Measurements from ENCODE around the gene CASK. TPM values are rescaled to one million over a fixed set of nuclear protein-coding genes. Genes with fewer than 3 reads are reported as not detected.

The CASK gene
- total RNA-seq, 1 experiment from 2014 or later: 29.4 TPM

DNA sequence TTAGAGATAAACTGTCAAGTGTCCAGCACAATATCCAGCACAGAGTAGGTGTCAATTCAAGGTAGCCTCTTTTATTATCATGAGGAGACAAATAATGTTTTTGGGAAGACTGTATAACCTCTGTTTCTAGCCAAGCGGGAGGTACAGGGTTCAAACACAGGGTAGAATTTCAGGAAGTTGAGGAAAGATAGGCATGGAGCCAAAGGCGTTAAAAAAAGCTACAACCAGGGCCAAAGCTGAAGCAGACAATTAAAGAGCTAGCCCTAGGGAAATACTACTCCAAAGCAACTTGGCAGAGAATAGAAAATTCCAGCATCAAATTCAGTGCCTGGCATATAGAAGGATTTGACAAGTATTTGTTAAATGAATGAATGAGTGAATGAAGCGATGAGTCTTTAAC is 40.0 kb upstream of the CASK start:
- DNase-seq: no peak
- intact Hi-C loops (cut with micrococcal nuclease; ENCODE audit: unreplicated experiment): no loop called here
- Histone ChIP-seq H3K79me2 (ENCODE audit: low read depth) (no peaks in the 10 kb centered on the region), H3F3A (ENCODE audit: insufficient read depth, low read depth) (no peaks in the 10 kb centered on the region), H3K9me3 (ENCODE audit: insufficient read depth, low read depth) (no peaks in the 10 kb centered on the region), H3K4me1 (replicated peaks; ENCODE audit: insufficient read depth) (no peaks in the 10 kb centered on the region), H3K4me3 (no peak overlapping the region), H3K9me2 (ENCODE audit: insufficient read depth) (no peaks in the 10 kb centered on the region), H3K4me2 (no peak overlapping the region), H2AFZ (no peak overlapping the region), H4K20me1 (ENCODE audit: insufficient read depth) (no peaks in the 10 kb centered on the region), H3K27ac (no peak overlapping the region), H3K36me3 (ENCODE audit: low read depth) (no peaks in the 10 kb centered on the region), H3K27me3 (ENCODE audit: insufficient read depth, low read depth) (no peaks in the 10 kb centered on the region)
- ChIA-PET CTCF (no interaction called here), POLR2A (ENCODE audit: unreplicated experiment) (no interaction called here)
- BruUV-seq (replicated peaks): no TSS peak
- TF ChIP-seq, protein P1, sequence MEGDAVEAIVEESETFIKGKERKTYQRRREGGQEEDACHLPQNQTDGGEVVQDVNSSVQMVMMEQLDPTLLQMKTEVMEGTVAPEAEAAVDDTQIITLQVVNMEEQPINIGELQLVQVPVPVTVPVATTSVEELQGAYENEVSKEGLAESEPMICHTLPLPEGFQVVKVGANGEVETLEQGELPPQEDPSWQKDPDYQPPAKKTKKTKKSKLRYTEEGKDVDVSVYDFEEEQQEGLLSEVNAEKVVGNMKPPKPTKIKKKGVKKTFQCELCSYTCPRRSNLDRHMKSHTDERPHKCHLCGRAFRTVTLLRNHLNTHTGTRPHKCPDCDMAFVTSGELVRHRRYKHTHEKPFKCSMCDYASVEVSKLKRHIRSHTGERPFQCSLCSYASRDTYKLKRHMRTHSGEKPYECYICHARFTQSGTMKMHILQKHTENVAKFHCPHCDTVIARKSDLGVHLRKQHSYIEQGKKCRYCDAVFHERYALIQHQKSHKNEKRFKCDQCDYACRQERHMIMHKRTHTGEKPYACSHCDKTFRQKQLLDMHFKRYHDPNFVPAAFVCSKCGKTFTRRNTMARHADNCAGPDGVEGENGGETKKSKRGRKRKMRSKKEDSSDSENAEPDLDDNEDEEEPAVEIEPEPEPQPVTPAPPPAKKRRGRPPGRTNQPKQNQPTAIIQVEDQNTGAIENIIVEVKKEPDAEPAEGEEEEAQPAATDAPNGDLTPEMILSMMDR (conservative IDR thresholded peaks at IDR 0.05): no peak
- TF ChIP-seq EZH2 (IDR thresholded peaks at IDR 0.05; ENCODE audit: low read depth): no peak

DNA sequence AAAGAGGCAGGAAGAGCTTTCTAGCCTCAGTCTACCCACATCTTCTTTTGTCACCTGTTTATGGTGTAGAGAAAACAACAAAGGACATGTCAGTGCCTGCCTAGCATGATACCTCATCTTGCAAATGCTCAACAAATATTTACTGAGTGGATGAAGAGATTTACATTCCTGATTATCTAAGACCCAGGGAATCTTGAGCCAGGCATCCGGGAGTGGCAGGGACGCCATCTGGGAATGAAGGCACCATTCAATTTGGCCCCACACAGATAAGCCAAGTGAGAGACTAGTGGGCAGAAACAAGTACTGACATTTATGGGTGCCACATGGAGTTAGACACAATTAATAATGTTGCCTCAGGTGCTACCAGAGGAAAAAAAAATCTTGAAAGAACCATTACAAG is 36.8 kb upstream of the CASK start:
- TF ChIP-seq EZH2 (IDR thresholded peaks at IDR 0.05; ENCODE audit: low read depth): no peak
- TF ChIP-seq, protein P1 (conservative IDR thresholded peaks at IDR 0.05): no peak
- no peaks in the 10 kb centered on the region for H3K9me3 ChIP-seq (ENCODE audit: insufficient read depth, low read depth)
- no peak overlapping the region for H3K4me2 ChIP-seq
- intact Hi-C loops (cut with micrococcal nuclease; ENCODE audit: unreplicated experiment): no loop called here
- no peaks in the 10 kb centered on the region for H3K27me3 ChIP-seq (ENCODE audit: insufficient read depth, low read depth)
- H3K27ac ChIP-seq: no peak overlapping the region
- H2AFZ ChIP-seq: no peak overlapping the region
- H3K79me2 ChIP-seq (ENCODE audit: low read depth): no peaks in the 10 kb centered on the region
- no peaks in the 10 kb centered on the region for H3K4me1 ChIP-seq (replicated peaks; ENCODE audit: insufficient read depth)
- BruUV-seq (replicated peaks): no TSS peak
- H3F3A ChIP-seq (ENCODE audit: insufficient read depth, low read depth): no peaks in the 10 kb centered on the region
- ChIA-PET POLR2A (ENCODE audit: unreplicated experiment) (no interaction called here), CTCF (no interaction called here)
- no peak overlapping the region for H3K4me3 ChIP-seq
- H4K20me1 ChIP-seq (ENCODE audit: insufficient read depth): no peaks in the 10 kb centered on the region
- no peaks in the 10 kb centered on the region for H3K9me2 ChIP-seq (ENCODE audit: insufficient read depth)
- no peaks in the 10 kb centered on the region for H3K36me3 ChIP-seq (ENCODE audit: low read depth)
- no peak for DNase-seq

DNA sequence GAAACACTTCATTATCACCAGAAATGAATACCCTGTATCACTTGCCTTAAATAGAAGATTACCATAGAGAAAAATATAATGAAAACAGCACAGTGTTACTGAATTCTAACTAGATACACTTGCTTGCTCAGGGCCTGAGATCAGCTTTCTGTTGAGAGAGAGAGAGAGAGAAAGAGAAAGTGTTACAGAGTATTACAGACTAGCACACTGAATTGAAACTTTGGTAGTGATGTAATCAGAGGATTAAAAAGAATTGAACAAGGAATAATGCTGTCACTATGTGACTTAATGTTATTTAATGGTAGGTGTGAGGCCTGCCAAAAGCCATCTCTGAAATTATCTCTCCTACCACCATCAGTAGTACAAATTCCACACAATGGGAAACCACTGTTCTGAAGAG is 35.5 kb upstream of the CASK start:
- no peaks in the 10 kb centered on the region for H3K27me3 ChIP-seq (ENCODE audit: insufficient read depth, low read depth)
- TF ChIP-seq, protein P1 (conservative IDR thresholded peaks at IDR 0.05): no peak
- TF ChIP-seq EZH2 (IDR thresholded peaks at IDR 0.05; ENCODE audit: low read depth): no peak
- no peaks in the 10 kb centered on the region for H3K36me3 ChIP-seq (ENCODE audit: low read depth)
- no peak for DNase-seq
- no peaks in the 10 kb centered on the region for H3K9me3 ChIP-seq (ENCODE audit: insufficient read depth, low read depth)
- no peak overlapping the region for H3K4me3 ChIP-seq
- no peaks in the 10 kb centered on the region for H3K4me1 ChIP-seq (replicated peaks; ENCODE audit: insufficient read depth)
- no peaks in the 10 kb centered on the region for H3K79me2 ChIP-seq (ENCODE audit: low read depth)
- ChIA-PET POLR2A (ENCODE audit: unreplicated experiment) (no interaction called here), CTCF (no interaction called here)
- no peaks in the 10 kb centered on the region for H3F3A ChIP-seq (ENCODE audit: insufficient read depth, low read depth)
- intact Hi-C loops (cut with micrococcal nuclease; ENCODE audit: unreplicated experiment): no loop called here
- H4K20me1 ChIP-seq (ENCODE audit: insufficient read depth): no peaks in the 10 kb centered on the region
- no peak overlapping the region for H2AFZ ChIP-seq
- no peaks in the 10 kb centered on the region for H3K9me2 ChIP-seq (ENCODE audit: insufficient read depth)
- BruUV-seq (replicated peaks): no TSS peak
- no peak overlapping the region for H3K27ac ChIP-seq
- H3K4me2 ChIP-seq: no peak overlapping the region

Measured in PC-9 (cell line).